Spinal cord (tissue), 10 donors: Measurements from ENCODE around the gene PRICKLE2. TPM values are rescaled to one million over a fixed set of nuclear protein-coding genes. Genes with fewer than 3 reads are reported as not detected.

ENCODE experiments used
- DNase-seq, 6 donors: peaks; one replicate each; pipeline versions ENCODE4 v3.0.0 to v3.0.0-alpha.2; 2013 to 2015; ENCODE audit warnings: low spot score in 6 of 6, low read depth in 4 of 6
- H3K27ac ChIP-seq: one replicate; pipeline ENCODE4 v1.5.1; 2013; ENCODE audit warnings: low read depth, low read length, control low read depth
- H3K27me3 ChIP-seq: one replicate; pipeline ENCODE4 v1.6.1; 2013; ENCODE audit warnings: low read length; ENCODE audit not compliant: control insufficient read depth, insufficient read depth
- H3K36me3 ChIP-seq: one replicate; pipeline ENCODE4 v1.6.1; 2013; ENCODE audit warnings: low read length; ENCODE audit not compliant: control insufficient read depth, insufficient read depth
- H3K4me1 ChIP-seq: one replicate; pipeline ENCODE4 v1.6.1; 2013; ENCODE audit warnings: low read length; ENCODE audit not compliant: control insufficient read depth, insufficient read depth
- H3K4me3 ChIP-seq: one replicate; pipeline ENCODE4 v1.5.1; 2013; ENCODE audit warnings: low read depth, low read length, control low read depth
- H3K9me3 ChIP-seq: one replicate; pipeline ENCODE4 v1.6.1; 2013; ENCODE audit warnings: low read length; ENCODE audit not compliant: control insufficient read depth, insufficient read depth
- WGBS: methylation state at CpG from one replicate; pipeline ENCODE4 v1.1.5; 2013; ENCODE audit warnings: missing lambda C conversion rate; ENCODE audit not compliant: insufficient coverage; 5-methylcytosine and 5-hydroxymethylcytosine counted together
- polyA plus RNA-seq, 2 donors: library from polyadenylated mRNA; unstranded; fragments of 120-200 nt; gene quantifications; one replicate each; pipeline ENCODE4 v1.2.1, GENCODE V29; 2013; ENCODE audit not compliant: insufficient read length in 2 of 2
- total RNA-seq, 2 donors: library from RNA; depleted of rRNA in 1 of 2; stranded (reverse); fragments of 120-200 nt in 1 of 2; fragments of >200 nt in 1 of 2; gene quantifications; one replicate each; pipeline versions ENCODE4 v1.2.3 to v1.2.4, GENCODE V29; 2013 to 2014
- donor health status: healthy.

Gene PRICKLE2
- total and polyA plus RNA-seq, 4 donors, result 24.2 to 51.3 (median 27.3) TPM

DNA sequence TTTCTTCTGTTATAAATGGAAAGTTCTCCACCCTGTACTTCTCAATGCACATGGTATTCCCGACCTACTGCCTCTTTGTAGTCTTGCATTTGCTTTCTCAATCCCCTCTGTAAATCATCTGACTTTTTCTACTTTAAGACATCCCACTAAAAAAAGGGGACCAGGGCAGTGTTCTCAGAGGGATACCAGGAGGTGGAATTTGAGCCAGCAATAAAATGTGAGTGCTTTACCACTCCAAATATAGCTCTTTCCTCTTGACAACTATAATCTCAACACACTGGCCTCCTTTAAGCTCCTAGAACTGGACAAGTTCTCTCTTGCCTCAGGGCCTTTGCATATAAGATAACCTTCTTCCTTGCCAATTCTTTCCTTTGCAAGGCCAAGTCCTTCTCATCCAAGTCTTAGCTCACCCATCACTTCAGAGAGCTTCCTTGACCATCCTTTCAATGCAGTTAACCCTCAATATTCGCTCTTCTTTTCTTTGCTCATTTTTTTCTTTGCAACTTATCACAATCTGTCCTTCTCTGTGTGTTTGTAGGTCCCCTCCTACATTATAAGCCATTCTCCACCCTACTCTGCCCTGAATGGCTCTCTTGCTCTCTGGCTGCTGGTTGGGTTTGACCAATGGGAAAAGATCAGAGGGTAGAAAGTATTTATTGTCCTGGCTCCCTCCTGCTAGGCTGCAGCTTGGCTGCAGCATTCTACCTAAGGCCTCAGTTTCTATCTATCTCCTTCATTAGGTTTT, 93.4 kb downstream of the PRICKLE2 start:
- H3K4me1 ChIP-seq, result peaks cover 9% of the 10 kb centered on the region
- 80% methylated on average over 2 of the region's 2 CpGs for whole genome bisulfite sequencing

DNA sequence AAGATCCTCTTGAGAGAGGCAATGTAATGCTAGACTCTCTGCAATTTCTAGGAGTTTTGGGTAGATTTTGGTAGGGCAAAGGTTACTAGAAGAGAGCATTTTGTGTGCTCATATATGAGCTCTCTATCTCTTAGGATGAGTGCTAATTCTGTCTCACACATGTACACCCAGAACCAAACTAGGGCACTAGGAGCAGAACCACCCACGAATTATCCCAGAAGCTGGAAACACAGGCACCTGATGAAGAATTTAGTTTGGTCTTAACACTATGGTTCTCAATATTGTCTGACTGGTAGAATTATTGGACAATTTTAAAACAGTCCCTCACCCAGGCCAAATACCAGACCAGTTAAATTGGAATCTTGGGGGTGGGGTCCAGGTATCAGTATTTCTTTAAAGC, 94.8 kb downstream of the PRICKLE2 start:
- H3K4me3 ChIP-seq, result no peak overlapping the region
- WGBS, result no CpG with 5 or more reads among the region's 1 CpG
- H3K4me1 ChIP-seq, result peaks cover 9% of the 10 kb centered on the region
- H3K36me3 ChIP-seq, result peaks cover 2% of the 10 kb centered on the region
- DNase-seq, result no peak
- H3K27me3 ChIP-seq, result no peaks in the 10 kb centered on the region
- no peaks in the 10 kb centered on the region for H3K9me3 ChIP-seq
- no peak overlapping the region for H3K27ac ChIP-seq

More for the DNA sequence above, 93.4 kb downstream of the PRICKLE2 start:
- Histone ChIP-seq H3K4me3 (no peak overlapping the region), H3K27me3 (no peaks in the 10 kb centered on the region), H3K36me3 (peaks cover 2% of the 10 kb centered on the region), H3K27ac (no peak overlapping the region), H3K9me3 (no peaks in the 10 kb centered on the region)
- no peak for DNase-seq

DNA sequence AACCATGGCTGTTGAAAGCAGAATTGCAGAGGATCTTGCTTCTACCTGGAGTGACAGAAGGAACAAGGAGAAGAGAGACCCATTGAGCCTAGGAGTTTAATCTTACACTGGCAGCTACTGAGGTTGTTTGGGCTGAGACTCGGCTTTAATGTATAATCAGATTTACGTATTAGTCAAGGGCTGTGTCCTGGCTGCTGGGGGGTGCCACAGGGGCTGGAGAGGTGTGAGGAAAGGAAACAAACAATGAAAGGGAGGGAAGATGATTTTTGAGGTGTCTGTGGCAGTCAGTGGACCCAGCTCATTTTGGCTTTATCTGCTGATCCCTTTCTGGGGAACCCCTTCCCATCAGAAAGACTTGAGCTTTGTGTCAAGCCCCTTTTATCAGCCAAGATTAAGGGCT, 95.7 kb downstream of the PRICKLE2 start:
- no peak for DNase-seq
- Histone ChIP-seq H3K27ac (no peak overlapping the region), H3K4me3 (no peak overlapping the region), H3K9me3 (no peaks in the 10 kb centered on the region), H3K27me3 (no peaks in the 10 kb centered on the region), H3K4me1 (peaks cover 9% of the 10 kb centered on the region), H3K36me3 (peaks cover 2% of the 10 kb centered on the region)
- WGBS, result 78% methylated on average over 2 of the region's 2 CpGs

DNA sequence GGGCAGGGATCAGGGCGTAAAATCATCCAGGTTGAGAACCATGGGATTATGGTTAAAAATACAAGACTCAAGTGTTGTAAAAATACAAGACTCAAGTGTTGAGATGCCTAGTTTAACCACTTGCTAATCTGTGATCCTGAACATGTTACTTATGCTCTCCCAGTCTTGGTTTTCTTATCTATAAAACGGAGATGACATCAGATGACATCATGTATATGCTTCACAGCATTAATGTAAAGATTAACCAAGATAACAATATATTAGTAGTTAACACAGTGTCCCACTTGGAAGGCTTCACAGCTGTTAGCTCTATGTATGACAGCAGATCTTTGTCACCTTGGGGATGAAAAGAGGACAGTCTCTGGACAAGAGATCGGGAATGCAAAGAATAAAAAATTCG, 96.2 kb downstream of the PRICKLE2 start:
- WGBS, result 45% methylated on average over 2 of the region's 4 CpGs
- peaks cover 2% of the 10 kb centered on the region for H3K36me3 ChIP-seq
- H3K4me3 ChIP-seq, result no peak overlapping the region
- no peaks in the 10 kb centered on the region for H3K9me3 ChIP-seq
- H3K4me1 ChIP-seq, result peaks cover 7% of the 10 kb centered on the region
- no peak for DNase-seq
- H3K27me3 ChIP-seq, result no peaks in the 10 kb centered on the region
- H3K27ac ChIP-seq, result no peak overlapping the region

DNA sequence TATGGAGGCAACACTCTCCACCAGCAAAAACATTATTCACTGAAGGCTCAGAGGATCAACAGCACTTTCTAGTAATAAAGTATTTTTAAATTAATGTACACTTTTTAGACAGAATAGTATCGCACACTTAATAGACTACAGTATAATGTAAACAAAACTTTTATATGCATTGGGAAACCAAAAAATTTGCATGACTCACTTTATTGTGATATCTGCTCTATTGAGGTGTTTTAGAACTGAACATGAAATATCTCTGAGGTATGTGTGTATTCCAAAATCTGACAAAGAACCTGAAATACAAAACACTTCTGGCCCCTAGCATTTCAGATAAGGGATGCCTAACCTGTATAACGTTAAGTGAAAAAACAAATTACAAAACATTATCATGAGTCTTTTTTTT, 99.7 kb downstream of the PRICKLE2 start:
- Histone ChIP-seq H3K4me1 (peaks cover 5% of the 10 kb centered on the region), H3K27ac (no peak overlapping the region), H3K9me3 (no peaks in the 10 kb centered on the region), H3K36me3 (peaks cover 2% of the 10 kb centered on the region), H3K4me3 (no peak overlapping the region), H3K27me3 (no peaks in the 10 kb centered on the region)
- WGBS, result no CpG with 5 or more reads among the region's 2 CpGs
- DNase-seq, result no peak

DNA sequence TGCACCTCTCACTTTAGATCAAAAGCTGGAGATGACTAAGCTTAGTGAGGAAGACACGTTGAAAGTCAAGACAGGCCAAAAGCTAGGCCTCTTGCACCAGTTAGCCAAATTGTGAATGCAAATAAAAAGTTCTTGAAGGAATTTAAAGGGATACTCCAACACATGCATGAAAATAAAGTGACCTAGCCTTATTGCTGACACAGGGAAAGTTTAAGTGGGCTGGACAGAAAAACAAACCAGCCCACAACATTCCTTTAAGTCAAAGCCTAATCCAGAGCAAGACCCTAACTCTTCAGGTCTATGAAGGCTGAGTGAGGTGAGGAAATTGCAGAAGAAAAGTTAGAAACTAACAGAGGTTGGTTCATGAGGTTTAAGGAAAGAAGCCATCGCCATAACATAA, 101.3 kb downstream of the PRICKLE2 start:
- Histone ChIP-seq H3K36me3 (peaks cover 2% of the 10 kb centered on the region), H3K4me1 (peaks cover 5% of the 10 kb centered on the region), H3K9me3 (no peaks in the 10 kb centered on the region), H3K4me3 (no peak overlapping the region), H3K27ac (no peak overlapping the region), H3K27me3 (no peaks in the 10 kb centered on the region)
- WGBS, result 100% methylated on average over 1 of the region's 2 CpGs
- DNase-seq, result no peak

DNA sequence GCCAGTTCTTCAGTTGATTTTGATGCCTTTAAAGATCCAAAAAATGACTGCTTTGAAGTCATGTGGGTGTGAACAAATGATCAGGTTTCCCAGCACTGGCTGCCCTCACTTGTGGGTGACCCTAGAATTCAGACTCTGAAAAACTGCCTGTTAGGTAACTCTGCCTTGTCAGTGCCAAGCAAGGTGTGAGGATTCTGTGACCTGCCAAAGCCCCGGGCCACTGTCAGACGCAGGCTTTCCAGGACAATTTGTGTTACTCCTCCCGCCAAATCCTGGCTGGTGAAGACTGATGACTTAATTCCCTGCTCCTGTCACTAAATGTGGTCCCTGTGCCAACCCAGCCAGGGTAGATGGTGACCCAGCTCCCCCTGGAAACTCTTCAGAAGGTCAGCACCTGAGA, 102.8 kb downstream of the PRICKLE2 start:
- H3K9me3 ChIP-seq, result no peaks in the 10 kb centered on the region
- H3K4me1 ChIP-seq, result peaks cover 5% of the 10 kb centered on the region
- 92% methylated on average over 3 of the region's 3 CpGs for WGBS
- no peaks in the 10 kb centered on the region for H3K36me3 ChIP-seq
- no peak overlapping the region for H3K4me3 ChIP-seq
- H3K27me3 ChIP-seq, result no peaks in the 10 kb centered on the region
- no peak overlapping the region for H3K27ac ChIP-seq
- DNase-seq, result no peak

DNA sequence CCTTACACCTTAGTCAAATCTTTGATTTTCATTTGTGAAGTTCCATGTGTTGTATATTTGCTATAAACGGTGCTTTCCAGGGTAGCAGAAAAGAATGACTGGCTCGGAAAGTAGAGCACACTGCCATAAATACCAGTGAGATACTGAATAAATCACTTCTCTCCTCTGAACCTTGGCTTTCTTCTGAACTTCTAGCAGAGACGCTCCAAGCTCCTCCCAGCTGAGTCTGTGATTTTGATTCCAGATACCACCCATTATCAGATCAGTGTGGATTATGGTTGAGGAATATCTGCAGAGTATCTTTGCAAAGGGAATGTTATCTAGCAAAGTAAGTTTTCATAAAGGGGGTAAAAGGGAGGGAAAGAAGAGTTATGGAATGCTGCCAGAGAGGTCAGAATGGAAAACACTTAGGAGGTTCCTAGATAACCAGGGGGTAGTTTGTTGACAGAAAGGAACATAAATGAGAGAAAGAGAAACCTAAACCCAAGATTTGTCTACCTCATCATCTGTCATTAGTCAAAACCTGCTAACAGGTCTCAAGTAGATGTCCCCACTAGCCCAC, 103.4 kb downstream of the PRICKLE2 start:
- Histone ChIP-seq H3K4me1 (peaks cover 5% of the 10 kb centered on the region), H3K36me3 (no peaks in the 10 kb centered on the region), H3K4me3 (no peak overlapping the region), H3K27me3 (no peaks in the 10 kb centered on the region), H3K9me3 (no peaks in the 10 kb centered on the region), H3K27ac (no peak overlapping the region)
- no CpG with 5 or more reads among the region's 3 CpGs for WGBS
- DNase-seq, result no peak

DNA sequence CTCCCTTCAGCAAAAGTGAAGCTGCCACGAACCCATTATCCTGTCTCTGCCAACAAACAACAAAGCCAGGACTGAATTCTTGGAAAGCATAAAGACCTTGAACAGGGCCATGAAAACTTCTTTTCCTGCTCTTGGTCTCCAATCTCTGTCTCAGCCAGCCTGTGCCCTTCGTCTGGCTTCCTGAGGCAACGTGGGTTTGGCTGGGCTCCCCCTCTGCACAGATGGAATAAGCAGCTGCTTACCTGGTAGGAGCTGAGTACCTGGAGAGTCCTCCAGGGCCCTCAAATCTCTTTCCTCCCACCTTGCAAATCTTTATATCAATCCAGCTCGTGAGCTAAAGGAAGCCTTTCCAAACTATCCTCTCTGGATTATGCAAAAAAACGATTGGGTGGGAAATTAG, 104.4 kb downstream of the PRICKLE2 start:
- Histone ChIP-seq H3K4me1 (peaks cover 5% of the 10 kb centered on the region), H3K27me3 (no peaks in the 10 kb centered on the region), H3K9me3 (no peaks in the 10 kb centered on the region), H3K36me3 (no peaks in the 10 kb centered on the region), H3K4me3 (no peak overlapping the region), H3K27ac (no peak overlapping the region)
- 60% methylated on average over 2 of the region's 5 CpGs for WGBS
- DNase-seq, result peak in 1 of 6 donors; percentile 8

DNA sequence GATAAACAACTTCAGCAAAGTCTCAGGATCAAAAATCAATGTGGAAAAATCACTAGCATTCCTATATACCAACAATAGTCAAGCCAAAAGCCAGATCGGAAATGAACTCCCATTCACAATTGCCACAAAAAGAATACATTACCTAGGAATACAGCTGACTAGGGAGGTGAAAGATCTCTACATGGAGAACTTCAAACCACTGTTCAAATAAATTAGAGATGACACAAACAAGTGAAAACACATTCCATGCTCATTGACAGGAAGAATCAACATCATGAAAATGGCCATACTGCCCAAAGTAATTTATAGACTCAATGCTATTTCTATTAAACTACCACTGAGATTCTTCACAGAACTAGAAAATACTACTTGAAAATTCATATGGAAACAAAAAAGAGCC, 107.8 kb downstream of the PRICKLE2 start:
- no CpG with 5 or more reads among the region's 1 CpG for WGBS
- H3K27me3 ChIP-seq, result no peaks in the 10 kb centered on the region
- no peak overlapping the region for H3K27ac ChIP-seq
- no peak overlapping the region for H3K4me3 ChIP-seq
- no peak for DNase-seq
- H3K4me1 ChIP-seq, result peaks cover 15% of the 10 kb centered on the region
- H3K36me3 ChIP-seq, result peaks cover 4% of the 10 kb centered on the region
- no peaks in the 10 kb centered on the region for H3K9me3 ChIP-seq
